ENCODE data around the gene ZBED1. TPM values are rescaled to one million over a fixed set of nuclear protein-coding genes. Genes with fewer than 3 reads are reported as not detected.

Gene ZBED1
- total and polyA plus RNA-seq, 9 of the 15 experiments (the other 6 are each of a cell fraction or from before 2014, with no cell fraction given) = 0.61 to 27.6 (median 13.9) TPM

- peak; percentile 32; the same call in 1 of the 2 replicates for TF ChIP-seq TEAD2 (tag; IDR thresholded peaks at IDR 0.05)
- no peak for TF ChIP-seq ZKSCAN8 (CRISPR knock-in tag; IDR thresholded peaks at IDR 0.05)
- TF ChIP-seq ZNF518B (CRISPR knock-in tag; IDR thresholded peaks at IDR 0.05) = no peak
- 0 out of 2 replicates have a peak, but pooled peaks have one; percentile 19 for TF ChIP-seq DPF2 (IDR thresholded peaks at IDR 0.05)
- TF ChIP-seq MYC (IDR thresholded peaks at IDR 0.05; ENCODE audit: low read depth, low read length) = peak; percentile 61
- no peak for TF ChIP-seq MYC (CRISPR knock-in tag; IDR thresholded peaks at IDR 0.05; ENCODE audit: borderline replicate concordance, low read depth)
- peak; percentile 69 for TF ChIP-seq MAX (CRISPR knock-in tag; IDR thresholded peaks at IDR 0.05)
- TF ChIP-seq FOXA3 (CRISPR knock-in tag; conservative IDR thresholded peaks at IDR 0.05 in 1 of 2, IDR thresholded peaks at IDR 0.05 in 1 of 2) = peak; percentile 73 to 96
- peak; percentile 67 to 72; a peak in 3 of 4 replicates for TF ChIP-seq MNT (conservative IDR thresholded peaks at IDR 0.05)
- no peak for TF ChIP-seq ZNF778 (CRISPR knock-in tag; IDR thresholded peaks at IDR 0.05)
- TF ChIP-seq NUFIP1 (IDR thresholded peaks at IDR 0.05; ENCODE audit: partially characterized antibody) = no peak
- no peak for TF ChIP-seq LEF1 (IDR thresholded peaks at IDR 0.05)
- TF ChIP-seq JUN (IDR thresholded peaks at IDR 0.05; ENCODE audit: borderline replicate concordance, low read depth, low read length) = no peak
- no peak for TF ChIP-seq JUN (CRISPR knock-in tag; IDR thresholded peaks at IDR 0.05; ENCODE audit: borderline replicate concordance)
- TF ChIP-seq ARNT (IDR thresholded peaks at IDR 0.05) = peak; percentile 61 to 80; a peak in 2 of 4 replicates
- peak; percentile 76; the same call in 1 of the 2 replicates for TF ChIP-seq ESRRA (IDR thresholded peaks at IDR 0.05; ENCODE audit: borderline replicate concordance, low read depth)
- peak in 1 of 2 experiments; percentile 77; a peak in 1 of 3 replicates for TF ChIP-seq CBX3 (IDR thresholded peaks at IDR 0.05; ENCODE audit: borderline replicate concordance in 1 of 2, low read length in 2 of 2)
- TF ChIP-seq TBL1XR1 (IDR thresholded peaks at IDR 0.05; ENCODE audit: low read length in 2 of 2) = peak in 1 of 2 experiments; percentile 28; a peak in 1 of 4 replicates
- peak; percentile 68; the same call in 1 of the 2 replicates for TF ChIP-seq GABPB1 (CRISPR knock-in tag; IDR thresholded peaks at IDR 0.05)
- peak; percentile 12 for TF ChIP-seq HDAC3 (IDR thresholded peaks at IDR 0.05; ENCODE audit: borderline replicate concordance, partially characterized antibody)
- TF ChIP-seq ZSCAN32 (CRISPR knock-in tag; IDR thresholded peaks at IDR 0.05) = no peak
- TF ChIP-seq MYNN (IDR thresholded peaks at IDR 0.05) = peak; percentile 19; the same call in 1 of the 2 replicates
- no peak for TF ChIP-seq MYNN (CRISPR knock-in tag; IDR thresholded peaks at IDR 0.05)
- TF ChIP-seq TEAD1 (CRISPR knock-in tag; IDR thresholded peaks at IDR 0.05) = peak in 1 of 2 experiments; percentile 92; a peak in 2 of 4 replicates
Observed at GRCh38 chrX:2451501-2452316, 49.1 kb downstream of the ZBED1 start (continued).
